ENCODE data around the gene VARS1. TPM values are rescaled to one million over a fixed set of nuclear protein-coding genes. Genes with fewer than 3 reads are reported as not detected.

The VARS1 gene
- total and polyA plus RNA-seq, 2 of the 8 experiments (the other 6 are each of a cell fraction or from before 2014, with no cell fraction given), result 53.5 to 162 TPM

- CTCF ChIA-PET (ENCODE audit: partially characterized antibody), result interaction anchor here (0.8 to 1.6 kb wide), 9 partner anchors 10 to 133 kb away, joined by 3 to 5 read pairs (median 3); partner anchors contain the start of genes CLIC1 and VWA7
- H4K91ac ChIP-seq (replicated peaks; ENCODE audit: insufficient read length, low read length), result peak overlapping the region; percentile 31
- no peak for DNase-seq (ENCODE audit: low read depth in 1 of 2, low spot score in 2 of 2)
- H2AFZ ChIP-seq (ENCODE audit: low read length), result no peak overlapping the region
- H3K9ac ChIP-seq (replicated peaks in 1 of 4; ENCODE audit: extremely low read depth in 1 of 4, low read depth in 3 of 4, low read length in 3 of 4), result no peak overlapping the region; a peak in 1 of 7 replicates
- H3K79me1 ChIP-seq (ENCODE audit: low read depth, low read length), result no peaks in the 10 kb centered on the region
- H2BK5ac ChIP-seq (ENCODE audit: low read depth, low read length), result peak overlapping the region; percentile 20; the same call in 1 of the 2 replicates
- H2BK120ac ChIP-seq (replicated peaks; ENCODE audit: low read depth, low read length), result no peak overlapping the region
- no peak overlapping the region for H3K14ac ChIP-seq (ENCODE audit: insufficient read length)
- H3K9me3 ChIP-seq (ENCODE audit: insufficient read depth in 2 of 2, low read depth in 1 of 2, low read length in 1 of 2), result no peaks in the 10 kb centered on the region
- peak overlapping the region in 1 of 2 experiments; percentile 6; a peak in 1 of 4 replicates for H3K4me2 ChIP-seq (ENCODE audit: insufficient read depth in 1 of 2, low read depth in 2 of 2, low read length in 2 of 2)
- no peak overlapping the region for H2BK20ac ChIP-seq (ENCODE audit: low read length)
- no peak overlapping the region for H3K56ac ChIP-seq (replicated peaks; ENCODE audit: insufficient read length, low read depth, low read length)
- FAIRE-seq, result no peak
- no peak overlapping the region; the same call in 1 of the 2 replicates for H4K8ac ChIP-seq (ENCODE audit: extremely low read depth, insufficient read depth, low read length)
- WGBS, 2 experiments (ENCODE audit: extremely low coverage in 1 of 2, insufficient coverage in 1 of 2, insufficient read length in 1 of 2, insufficient replicate concordance in 2 of 2, low coverage in 1 of 2, low lambda C conversion rate in 2 of 2, missing lambda C conversion rate in 1 of 2), result 91% methylated on average over 8 of the region's 8 CpGs; no CpG with 5 or more reads in 1 of the 2 experiments
- peaks cover 0 to 11% (median under 1%) of the 10 kb centered on the region in 4 experiments; a peak in 4 of 7 replicates for H3K4me1 ChIP-seq (replicated peaks in 1 of 4; ENCODE audit: control insufficient read depth in 3 of 4, insufficient read depth in 4 of 4, low read length in 3 of 4)
- H2BK15ac ChIP-seq (ENCODE audit: low read length), result 0 out of 2 replicates have a peak overlapping the region, but pooled peaks have one; percentile 12
- H2BK12ac ChIP-seq (ENCODE audit: low read depth, low read length), result no peak overlapping the region
- H3K18ac ChIP-seq (ENCODE audit: extremely low read depth, low read length), result no peak overlapping the region
- POLR2A ChIA-PET (ENCODE audit: partially characterized antibody), result interaction anchor here (0.6 to 1.6 kb wide), 12 partner anchors 10 to 102 kb away, joined by 3 to 12 read pairs (median 3); partner anchors contain the start of genes ABHD16A, C6orf47, CLIC1 and DDAH2
- H2AK5ac ChIP-seq (ENCODE audit: low read depth, low read length), result no peak overlapping the region
- H3K36me3 ChIP-seq (ENCODE audit: control insufficient read depth in 2 of 4, insufficient read depth in 4 of 4, low read length in 3 of 4), result peaks cover 0 to 16% (median 1%) of the 10 kb centered on the region in 4 experiments; a peak in 3 of 8 replicates
- no peaks in the 10 kb centered on the region for H3K27me3 ChIP-seq (replicated peaks in 1 of 4; ENCODE audit: control insufficient read depth in 3 of 4, extremely low read depth in 1 of 4, insufficient read depth in 3 of 4, low read length in 3 of 4)
- no peak overlapping the region for H4K5ac ChIP-seq (ENCODE audit: insufficient read length, low read depth, low read length)
- 0 out of 2 replicates have a peak overlapping the region, but pooled peaks have one; percentile 32 for H3K27ac ChIP-seq (ENCODE audit: low read depth, low read length)
- no peak overlapping the region for H3K4me3 ChIP-seq (ENCODE audit: extremely low read depth in 1 of 4, insufficient read depth in 2 of 4, low read depth in 3 of 4, low read length in 4 of 4)
- no peaks in the 10 kb centered on the region for H4K20me1 ChIP-seq (replicated peaks in 1 of 2; ENCODE audit: control insufficient read depth in 1 of 2, insufficient read depth in 2 of 2, low read length in 2 of 2)
- no peak overlapping the region for H3K4ac ChIP-seq (replicated peaks; ENCODE audit: insufficient read length, low read depth, low read length)
- H3K23ac ChIP-seq (ENCODE audit: insufficient read length), result no peak overlapping the region
- no peaks in the 10 kb centered on the region for H3K79me2 ChIP-seq (ENCODE audit: control insufficient read depth in 1 of 2, insufficient read depth in 2 of 2, low read length in 2 of 2)
- H3K23me2 ChIP-seq (ENCODE audit: low read depth, low read length), result peaks cover 3% of the 10 kb centered on the region; the same call in 1 of the 2 replicates
- TF ChIP-seq POU5F1 (IDR thresholded peaks at IDR 0.05; ENCODE audit: low read depth, low read length) (no peak), RNF2 (IDR thresholded peaks at IDR 0.05; ENCODE audit: borderline replicate concordance, low read depth, low read length, missing control alignments, poor library complexity, severe bottlenecking) (no peak), EZH2 (IDR thresholded peaks at IDR 0.05; ENCODE audit: low read depth, low read length, severe bottlenecking) (no peak), ASH2L (IDR thresholded peaks at IDR 0.05; ENCODE audit: low read length) (no peak), JUN (IDR thresholded peaks at IDR 0.05; ENCODE audit: low read depth, low read length) (no peak)
Measured at GRCh38 chr6:31762878-31763618, 32.5 kb downstream of the VARS1 start.
